NK-92 (cell line): ENCODE measurements around the gene CH25H.

Experiments used
- DNase-seq: peaks from one replicate; lab custom pipeline; 2025; ENCODE audit not compliant: unreplicated experiment; lab: John Stamatoyannopoulos, UW

CH25H gene

DNA sequence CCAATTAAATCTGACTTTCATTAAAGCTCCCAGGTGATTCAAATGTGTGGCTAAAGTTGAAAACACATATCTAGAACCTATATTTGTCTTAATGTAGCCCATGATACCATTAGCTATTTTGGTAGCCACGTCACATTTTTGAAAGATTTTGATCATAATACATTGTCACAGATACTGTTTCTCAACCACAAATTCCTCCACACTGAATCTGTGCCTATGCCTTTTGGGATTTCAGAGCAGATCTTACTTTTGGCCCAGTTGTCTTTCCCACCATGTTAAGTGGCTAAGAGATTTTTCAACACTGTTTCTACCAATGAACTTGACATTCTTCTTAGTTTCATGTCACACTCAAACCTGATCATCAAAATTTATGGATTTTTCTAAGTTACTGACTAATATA lies 47.4 kb downstream of the CH25H start:
- DNase-seq = no peak

DNA sequence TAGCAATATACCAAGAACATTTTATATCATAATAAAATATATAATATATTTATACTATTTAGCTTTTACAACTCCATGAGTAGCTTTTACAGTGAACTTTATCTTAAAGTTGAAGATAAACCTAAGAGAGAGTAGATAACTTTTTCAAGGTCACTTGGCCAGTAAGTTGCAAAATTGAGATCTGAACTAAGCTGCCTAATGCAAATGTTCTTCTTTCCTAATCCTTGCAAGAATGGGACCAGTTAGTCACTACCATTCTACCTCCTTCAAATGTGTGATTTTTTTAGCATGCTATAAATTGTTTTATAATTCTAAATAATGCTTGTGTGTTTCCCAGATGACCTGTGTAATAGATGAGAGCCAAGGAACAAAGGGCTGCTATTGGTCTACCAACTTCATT lies 47.8 kb downstream of the CH25H start:
- no peak for DNase-seq

DNA sequence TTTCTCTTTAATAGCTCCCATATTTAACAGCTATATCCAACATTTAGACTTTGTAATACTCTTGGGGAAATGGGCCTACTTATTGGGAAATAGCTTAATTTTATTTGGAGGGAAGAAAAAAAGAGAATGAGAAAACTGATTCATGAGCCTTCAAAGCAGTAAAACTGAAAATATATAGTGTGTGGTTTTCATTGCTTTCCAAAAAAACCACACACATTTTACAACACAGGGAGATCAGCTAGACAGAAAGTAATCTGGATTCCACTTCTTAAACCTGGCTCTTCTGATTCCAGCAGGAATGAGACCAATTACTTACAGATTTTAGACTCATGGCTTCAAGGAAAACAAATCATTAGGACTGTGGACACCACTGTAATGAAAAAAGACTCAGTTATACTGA lies 48.7 kb downstream of the CH25H start:
- DNase-seq = no peak

DNA sequence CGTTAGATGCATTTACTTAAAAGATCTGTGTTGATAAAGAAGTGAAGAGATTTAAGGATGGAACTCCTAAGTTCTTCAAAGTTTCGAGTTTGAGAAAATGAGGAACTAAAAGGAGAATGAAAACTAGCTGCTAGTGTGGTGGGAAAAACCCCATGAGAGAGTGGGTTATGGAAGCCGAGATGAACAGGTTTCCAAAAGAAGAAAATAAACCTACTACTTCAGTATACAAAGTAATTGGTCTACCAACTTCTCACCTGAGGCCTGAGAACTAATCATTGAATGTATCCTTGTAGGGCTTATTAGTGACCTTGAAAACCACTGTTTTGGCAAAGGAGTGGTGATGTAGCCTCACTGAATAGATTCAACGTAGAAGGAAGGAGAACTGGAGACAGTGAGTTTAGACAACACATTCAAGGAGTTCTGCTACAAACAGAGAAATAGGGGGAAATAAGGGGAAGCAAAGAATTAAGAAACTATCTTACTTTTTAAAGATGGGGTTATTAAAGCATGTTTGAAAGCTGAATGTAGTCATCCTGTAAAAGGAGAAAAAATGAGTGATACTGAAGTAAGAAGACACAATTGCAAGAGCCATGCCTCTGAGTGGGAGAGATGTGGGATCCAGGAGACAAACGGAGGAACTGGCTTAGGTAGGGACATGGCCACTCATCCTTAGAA lies 50.8 kb downstream of the CH25H start:
- DNase-seq = no peak
